AG04450 (cell line): ENCODE results near the gene HERPUD2. TPM values are rescaled to one million over a fixed set of nuclear protein-coding genes. Genes with fewer than 3 reads are reported as not detected.

Experiments used
- CTCF ChIA-PET: fragments of 300-600, 350-600 bp; formaldehyde crosslinking; extraction: SDS; loops from one replicate; lab custom pipeline; 2022; ENCODE audit warnings: antibody characterized with exemption, inconsistent platforms; lab: Charles Lee
- POLR2A ChIA-PET: fragments of 350-600 bp; formaldehyde crosslinking; extraction: SDS; loops from one replicate; lab custom pipeline; 2021; ENCODE audit warnings: antibody characterized with exemption, inconsistent platforms; lab: Yijun Ruan, JAX
- DNase-seq: peaks from one replicate; pipeline ENCODE4 v3.0.0-alpha.2; 2011; ENCODE audit warnings: low read depth, low spot score
- H3K27ac ChIP-seq: one replicate; pipeline ENCODE4 v1.5.1; 2012; ENCODE audit warnings: low read depth, low read length, control low read depth
- H3K27me3 ChIP-seq: one replicate; pipeline ENCODE4 v1.6.0; 2012; ENCODE audit warnings: low read length; ENCODE audit not compliant: control insufficient read depth, insufficient read depth
- H3K4me3 ChIP-seq: 2 replicates; pipeline ENCODE4 v1.5.1; 2011; ENCODE audit warnings: mild to moderate bottlenecking, low read depth, low read length, control low read depth
- H3K9me3 ChIP-seq: 2 replicates; pipeline ENCODE4 v1.5.1; 2012; ENCODE audit warnings: low read length; ENCODE audit not compliant: control insufficient read depth, insufficient read depth
- CTCF ChIP-seq: IDR thresholded peaks from 2 replicates; pipeline ENCODE4 v1.5.1; 2011; ENCODE audit warnings: low read depth, low read length, control low read depth, inconsistent platforms
- polyA minus RNA-seq: library from RNA; depleted of rRNA, polyadenylated mRNA; stranded (reverse); fragments of >200 nt; gene quantifications from 2 replicates; pipeline ENCODE4 v1.2.3, GENCODE V29; 2011; rRNA and poly(A)+ RNA removed
- polyA plus RNA-seq: library from polyadenylated mRNA; depleted of rRNA; stranded (reverse); fragments of >200 nt; gene quantifications from 2 replicates; pipeline ENCODE4 v1.2.3, GENCODE V29; 2011; rRNA removed

Gene HERPUD2
- polyA plus RNA-seq (42.7 and 43.3 TPM in 2 replicates), polyA minus RNA-seq (70.2 and 84.6 TPM in 2 replicates)

- TF ChIP-seq CTCF = 0 out of 2 replicates have a peak, but pooled peaks have one; percentile 2
- Histone ChIP-seq H3K27me3 (no peaks in the 10 kb centered on the region), H3K4me3 (peak within 1 kb of the TSS; percentile 75), H3K9me3 (peaks cover 10% of the 10 kb centered on the region), H3K27ac (peak within 1 kb of the TSS; percentile 82)
- POLR2A ChIA-PET = interaction anchor here (3.0 kb wide), 1 partner anchor 105 kb away, joined by 17 read pairs; the partner anchor contains the start of gene SEPTIN7
- DNase-seq = peak; percentile 54
- CTCF ChIA-PET = interaction anchor here (0.9 to 8.0 kb wide), 5 partner anchors 11 to 212 kb away, joined by 3 to 53 read pairs (median 4); no protein-coding TSS in a partner anchor
Observed at GRCh38 chr7:35694784-35695472, at the start of gene HERPUD2. TSS of gene HERPUD2 (minus strand) at chr7:35695135. CDS start at chr7:35694330, 805 bp downstream.

GRCh38 chr7:35738889-35739288 lies 44.0 kb upstream of the HERPUD2 start:
- POLR2A ChIA-PET = no interaction called here
- H3K27me3 ChIP-seq = peaks cover 4% of the 10 kb centered on the region
- CTCF ChIA-PET = no interaction called here
- no peak for DNase-seq
- no peak overlapping the region for H3K27ac ChIP-seq
- TF ChIP-seq CTCF = no peak
- no peak overlapping the region for H3K4me3 ChIP-seq
- H3K9me3 ChIP-seq = no peaks in the 10 kb centered on the region

GRCh38 chr7:35736725-35737124 lies 41.8 kb upstream of the HERPUD2 start:
- POLR2A ChIA-PET = no interaction called here

GRCh38 chr7:35735396-35735795 lies 40.5 kb upstream of the HERPUD2 start:
- ChIA-PET CTCF (interaction anchor here (1.0 to 1.4 kb wide), 3 partner anchors 13 to 171 kb away, joined by 3 to 6 read pairs (median 4); no protein-coding TSS in a partner anchor), POLR2A (no interaction called here)

More at GRCh38 chr7:35736725-35737124, 41.8 kb upstream of the HERPUD2 start:
- H3K27me3 ChIP-seq = peaks cover 8% of the 10 kb centered on the region
- no peak overlapping the region for H3K4me3 ChIP-seq
- H3K27ac ChIP-seq = no peak overlapping the region
- DNase-seq = no peak
- TF ChIP-seq CTCF = no peak
- H3K9me3 ChIP-seq = no peaks in the 10 kb centered on the region
- CTCF ChIA-PET = interaction anchor here (1.4 kb wide), 1 partner anchor 170 kb away, joined by 6 read pairs; no protein-coding TSS in a partner anchor

More at GRCh38 chr7:35735396-35735795, 40.5 kb upstream of the HERPUD2 start:
- no peak for TF ChIP-seq CTCF
- H3K4me3 ChIP-seq = no peak overlapping the region
- no peak for DNase-seq
- H3K27me3 ChIP-seq = peaks cover 11% of the 10 kb centered on the region
- no peak overlapping the region for H3K27ac ChIP-seq
- H3K9me3 ChIP-seq = no peaks in the 10 kb centered on the region
